Suppressor macrophage treated with lipopolysaccharide for 1 hour (primary cell): ENCODE measurements around the gene TMPRSS2.
"Not testable (repeated sequence)": the region's sequence is repeated elsewhere in the genome, so short reads cannot be mapped to it uniquely, and the experiment has no call there.

Source experiments
- DNase-seq, 3 donors: peaks; one replicate each; pipeline ENCODE4 v3.0.0-alpha.2; 2020 to 2022

TMPRSS2 gene

DNA sequence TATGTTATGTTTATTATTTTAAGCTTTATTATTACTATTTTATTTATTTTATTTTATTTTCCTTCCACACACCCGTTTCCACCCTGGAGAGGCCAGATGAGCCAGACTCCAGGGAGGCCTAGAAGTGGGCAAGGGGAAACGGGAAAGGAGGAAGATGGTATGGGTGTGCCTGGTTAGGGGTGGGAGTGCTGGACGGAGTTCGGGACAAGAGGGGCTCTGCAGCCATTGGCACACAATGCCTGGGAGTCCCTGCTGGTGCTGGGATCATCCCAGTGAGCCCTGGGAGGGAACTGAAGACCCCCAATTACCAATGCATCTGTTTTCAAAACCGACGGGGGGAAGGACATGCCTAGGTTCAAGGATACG is 82.4 kb downstream of the TMPRSS2 start:
- DNase-seq = no peak

DNA sequence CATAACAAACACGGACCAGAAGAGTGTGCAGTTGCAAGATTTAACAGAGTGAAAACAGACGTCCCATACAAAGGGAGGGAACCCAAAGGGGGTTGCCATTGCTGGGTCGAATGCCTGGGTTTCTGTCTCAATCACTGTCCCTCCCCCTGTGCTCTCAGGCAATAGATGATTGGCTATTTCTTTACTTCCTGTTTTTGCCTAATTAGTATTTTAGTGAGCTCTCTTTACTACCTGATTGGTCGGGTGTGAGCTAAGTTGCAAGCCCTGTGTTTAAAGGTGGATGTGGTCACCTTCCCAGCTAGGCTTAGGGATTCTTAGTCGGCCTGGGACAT is 84.7 kb downstream of the TMPRSS2 start:
- not testable (repeated sequence) for DNase-seq

- no peak for DNase-seq
These were observed 85.2 kb downstream of the TMPRSS2 start for GRCh38 chr21:41422546-41423304.

GRCh38 chr21:41420998-41421397 is 87.0 kb downstream of the TMPRSS2 start:
- DNase-seq = not testable (repeated sequence)

DNA sequence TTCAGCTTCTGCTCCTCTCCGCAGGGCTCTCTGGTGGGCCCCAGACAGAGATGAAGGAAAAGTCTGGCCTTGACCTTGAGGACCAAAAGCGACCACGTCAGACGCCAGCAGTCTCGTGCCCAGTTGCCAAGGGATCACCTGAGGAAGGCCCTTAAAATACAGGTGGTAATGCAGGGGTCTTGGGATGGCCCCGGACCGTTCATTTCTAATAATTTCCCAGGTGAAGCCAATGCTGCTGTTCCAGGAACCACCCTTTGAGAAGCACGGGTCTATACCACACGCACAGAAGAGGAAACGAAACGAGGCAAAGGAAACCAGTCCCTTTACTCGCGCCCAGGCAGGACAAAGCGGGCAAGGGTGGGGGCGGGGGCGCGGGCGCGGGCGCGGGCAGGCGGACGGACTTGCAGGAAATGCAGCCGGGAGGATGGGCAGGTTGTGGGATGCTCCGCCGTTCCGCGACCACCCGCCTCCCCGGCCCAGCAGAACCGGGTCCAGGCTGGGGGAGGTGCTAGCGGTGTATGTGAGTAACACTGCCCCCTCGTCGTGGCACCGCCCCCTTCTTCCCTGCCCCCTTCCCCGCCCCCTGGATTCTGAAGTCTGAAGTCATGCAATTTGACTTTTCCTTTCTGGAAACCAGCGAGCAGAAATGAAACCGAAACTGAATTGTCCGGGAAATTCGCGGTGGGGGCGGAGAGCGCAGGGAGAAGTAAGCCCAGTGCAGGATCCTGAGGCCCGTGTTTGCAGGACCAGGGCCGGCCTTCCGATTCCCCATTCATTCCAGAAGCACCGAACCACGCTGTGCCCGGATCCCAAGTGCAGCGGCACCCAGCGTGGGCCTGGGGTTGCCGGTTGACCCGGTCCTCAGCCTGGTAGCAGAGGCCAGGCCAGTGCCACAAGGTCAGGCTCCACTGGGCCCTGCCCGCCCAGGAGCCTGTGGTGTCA is 87.8 kb downstream of the TMPRSS2 start:
- DNase-seq = peak; percentile 96 to 99 (median 97)

DNA sequence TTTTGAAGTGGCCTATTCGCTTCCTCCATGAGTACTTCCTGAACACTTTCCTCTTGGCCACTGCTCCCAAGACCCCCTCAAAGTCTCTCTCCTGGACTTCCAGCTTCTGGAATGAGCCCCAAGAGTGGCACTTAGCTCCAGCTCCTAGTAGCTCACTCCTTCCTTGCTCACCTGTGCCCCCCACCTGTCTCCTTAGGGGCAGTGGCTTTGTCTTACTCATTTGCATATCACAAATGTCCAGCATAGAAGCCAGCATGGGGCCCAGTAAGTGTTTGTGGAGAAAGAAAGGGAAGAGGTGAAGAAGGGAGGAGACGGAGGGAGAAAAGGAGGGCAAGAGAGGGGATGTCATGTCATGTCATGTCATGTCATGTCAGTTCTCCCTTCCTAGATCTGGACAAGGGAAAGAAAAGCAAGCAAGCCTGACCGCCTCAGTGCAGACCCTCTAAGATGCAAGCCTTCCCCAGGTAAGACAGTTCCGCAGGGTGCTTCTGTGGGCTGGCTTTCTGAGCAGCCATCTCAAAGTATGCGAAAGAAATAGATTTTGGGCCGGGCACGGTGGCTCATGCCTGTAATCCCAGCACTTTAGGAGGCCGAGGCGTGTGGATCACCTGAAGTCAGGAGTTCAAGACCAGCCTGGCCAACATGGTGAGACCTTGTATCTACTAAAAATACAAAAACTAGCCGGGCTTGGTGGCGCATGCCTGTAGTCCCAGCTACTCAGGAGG is 88.8 kb downstream of the TMPRSS2 start:
- DNase-seq = no peak

DNA sequence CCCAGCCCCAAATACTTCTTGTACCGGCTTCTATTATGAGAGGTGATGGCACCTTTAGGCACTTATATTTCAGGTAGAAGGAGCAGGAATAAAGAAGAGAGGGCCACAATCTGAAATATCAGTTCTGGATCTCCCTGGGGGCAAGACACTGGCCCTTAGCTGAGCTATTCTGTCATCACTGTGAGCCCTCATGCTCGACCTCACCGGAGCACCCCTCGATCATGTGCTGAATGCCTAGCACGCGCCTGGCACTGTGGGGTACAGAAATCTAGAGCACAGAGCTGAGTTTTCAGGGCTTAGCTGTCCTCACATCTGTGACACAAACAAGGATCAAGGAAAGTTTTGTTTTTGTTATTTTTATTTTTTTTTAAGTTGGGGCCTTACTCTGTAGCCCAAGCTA is 89.6 kb downstream of the TMPRSS2 start:
- no peak for DNase-seq

GRCh38 chr21:41417505-41417904 is 90.5 kb downstream of the TMPRSS2 start:
- not testable (repeated sequence) for DNase-seq
